Measurements from ENCODE around the gene C1QTNF9B.

Gene C1QTNF9B

DNA sequence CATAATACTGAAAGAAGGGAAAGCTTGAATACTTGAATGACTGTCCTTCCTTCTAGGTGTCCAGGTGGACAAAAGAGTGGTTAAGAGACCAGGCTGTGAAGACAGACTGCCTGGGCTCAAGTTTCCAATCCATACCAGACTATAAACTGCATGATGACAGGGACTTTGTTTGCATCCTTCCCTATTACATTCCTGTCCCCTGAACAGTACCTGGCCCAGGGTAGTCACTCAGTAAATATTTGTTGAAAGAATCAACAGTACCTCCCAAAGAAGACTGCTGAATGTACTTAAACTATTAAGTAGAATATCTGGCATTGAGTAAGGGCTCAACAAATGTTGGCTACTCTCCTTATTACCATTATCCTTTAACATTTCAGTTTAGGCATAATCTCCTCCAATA is 37.8 kb downstream of the C1QTNF9B start:
- no peak for DNase-seq
- Histone ChIP-seq H3K27ac (no peak overlapping the region), H3K36me3 (0 out of 2 replicates have a peak, but pooled peaks cover 2% of the 10 kb centered on the region)

GRCh38 chr13:23858546-23858945 is 38.8 kb downstream of the C1QTNF9B start:
- TF ChIP-seq, protein P1, sequence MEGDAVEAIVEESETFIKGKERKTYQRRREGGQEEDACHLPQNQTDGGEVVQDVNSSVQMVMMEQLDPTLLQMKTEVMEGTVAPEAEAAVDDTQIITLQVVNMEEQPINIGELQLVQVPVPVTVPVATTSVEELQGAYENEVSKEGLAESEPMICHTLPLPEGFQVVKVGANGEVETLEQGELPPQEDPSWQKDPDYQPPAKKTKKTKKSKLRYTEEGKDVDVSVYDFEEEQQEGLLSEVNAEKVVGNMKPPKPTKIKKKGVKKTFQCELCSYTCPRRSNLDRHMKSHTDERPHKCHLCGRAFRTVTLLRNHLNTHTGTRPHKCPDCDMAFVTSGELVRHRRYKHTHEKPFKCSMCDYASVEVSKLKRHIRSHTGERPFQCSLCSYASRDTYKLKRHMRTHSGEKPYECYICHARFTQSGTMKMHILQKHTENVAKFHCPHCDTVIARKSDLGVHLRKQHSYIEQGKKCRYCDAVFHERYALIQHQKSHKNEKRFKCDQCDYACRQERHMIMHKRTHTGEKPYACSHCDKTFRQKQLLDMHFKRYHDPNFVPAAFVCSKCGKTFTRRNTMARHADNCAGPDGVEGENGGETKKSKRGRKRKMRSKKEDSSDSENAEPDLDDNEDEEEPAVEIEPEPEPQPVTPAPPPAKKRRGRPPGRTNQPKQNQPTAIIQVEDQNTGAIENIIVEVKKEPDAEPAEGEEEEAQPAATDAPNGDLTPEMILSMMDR (IDR thresholded peaks at IDR 0.05; ENCODE audit: low read depth, low read length) = no peak
- DNase-seq = no peak
- H3K27ac ChIP-seq = no peak overlapping the region
- H3K9me3 ChIP-seq (ENCODE audit: severe bottlenecking) = no peaks in the 10 kb centered on the region
- 0 out of 2 replicates have a peak, but pooled peaks cover 2% of the 10 kb centered on the region for H3K36me3 ChIP-seq
- no peaks in the 10 kb centered on the region for H3K27me3 ChIP-seq (ENCODE audit: insufficient read depth, low read depth, severe bottlenecking)
- H3K4me3 ChIP-seq (ENCODE audit: low read depth, low read length) = no peak overlapping the region

More for the DNA sequence above, 37.8 kb downstream of the C1QTNF9B start:
- TF ChIP-seq, protein P1 (IDR thresholded peaks at IDR 0.05; ENCODE audit: low read depth, low read length) = no peak
- H3K4me3 ChIP-seq (ENCODE audit: low read depth, low read length) = no peak overlapping the region
- H3K9me3 ChIP-seq (ENCODE audit: severe bottlenecking) = no peaks in the 10 kb centered on the region
- no peaks in the 10 kb centered on the region for H3K27me3 ChIP-seq (ENCODE audit: insufficient read depth, low read depth, severe bottlenecking)

DNA sequence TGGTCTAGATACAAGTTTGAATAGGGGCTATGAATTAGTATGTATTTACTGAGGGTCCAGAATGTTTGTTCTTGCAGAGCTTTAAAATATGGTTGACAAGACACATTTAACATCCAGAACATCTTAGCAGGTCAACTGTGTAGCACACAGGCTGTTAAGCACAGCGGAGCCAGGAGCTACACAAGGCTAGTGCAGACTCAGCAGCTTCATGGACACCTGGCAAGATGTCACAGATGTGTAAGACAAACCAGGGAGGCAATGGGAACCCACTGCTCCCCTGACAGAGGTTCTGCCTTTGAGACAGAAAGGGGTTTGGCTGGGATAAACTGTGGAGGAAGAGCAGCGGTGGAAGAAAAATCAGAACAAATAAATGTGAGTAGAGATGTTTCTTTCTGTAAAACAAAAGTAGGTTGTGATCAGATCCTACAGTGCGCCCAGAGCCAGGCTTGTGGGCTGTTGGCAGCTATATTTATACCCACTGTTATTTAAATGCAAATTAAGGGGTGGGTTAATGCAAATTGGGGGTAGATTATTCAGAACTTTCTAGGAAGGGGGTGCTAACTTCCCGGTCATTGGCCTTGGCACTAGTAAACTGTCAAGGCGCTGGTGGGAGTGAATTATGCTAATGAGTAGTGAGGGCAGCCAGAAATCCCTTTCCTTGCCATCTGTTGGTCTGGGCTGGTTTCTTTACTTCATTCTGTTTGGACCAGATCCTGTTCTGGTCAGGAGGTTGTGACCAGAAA is 41.1 kb downstream of the C1QTNF9B start:
- H3K36me3 ChIP-seq = 0 out of 2 replicates have a peak, but pooled peaks cover 2% of the 10 kb centered on the region
- TF ChIP-seq, protein P1 (IDR thresholded peaks at IDR 0.05; ENCODE audit: low read depth, low read length) = no peak
- DNase-seq = peak; percentile 75
- H3K4me3 ChIP-seq (ENCODE audit: low read depth, low read length) = no peak overlapping the region
- no peaks in the 10 kb centered on the region for H3K27me3 ChIP-seq (ENCODE audit: insufficient read depth, low read depth, severe bottlenecking)
- no peaks in the 10 kb centered on the region for H3K9me3 ChIP-seq (ENCODE audit: severe bottlenecking)
- peak overlapping the region; percentile 51 for H3K27ac ChIP-seq

DNA sequence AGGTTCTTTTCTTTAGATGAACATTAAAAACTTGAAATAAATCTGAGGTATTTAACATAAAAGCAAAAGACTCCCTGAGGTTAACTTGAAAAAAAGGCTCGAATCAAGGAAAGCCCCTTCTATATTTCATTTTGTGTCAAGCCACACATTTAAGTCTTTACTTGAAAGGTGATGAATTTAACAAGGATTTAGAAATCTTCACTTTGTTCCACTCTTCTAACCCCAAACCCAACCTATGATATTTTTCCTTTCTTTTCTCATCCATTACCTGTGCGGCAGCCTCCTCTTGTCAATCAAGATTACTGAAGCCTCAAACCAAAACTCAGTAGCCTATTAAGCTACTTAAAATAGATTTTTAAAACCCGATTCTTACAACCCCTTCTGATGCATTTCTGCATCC is 41.9 kb downstream of the C1QTNF9B start:
- Histone ChIP-seq H3K27ac (no peak overlapping the region; the same call in 1 of the 2 replicates), H3K36me3 (0 out of 2 replicates have a peak, but pooled peaks cover 2% of the 10 kb centered on the region), H3K27me3 (ENCODE audit: insufficient read depth, low read depth, severe bottlenecking) (no peaks in the 10 kb centered on the region), H3K9me3 (ENCODE audit: severe bottlenecking) (no peaks in the 10 kb centered on the region), H3K4me3 (ENCODE audit: low read depth, low read length) (no peak overlapping the region)
- DNase-seq = no peak
- TF ChIP-seq, protein P1 (IDR thresholded peaks at IDR 0.05; ENCODE audit: low read depth, low read length) = no peak

- no peak overlapping the region for H3K27ac ChIP-seq
- no peaks in the 10 kb centered on the region for H3K9me3 ChIP-seq (ENCODE audit: severe bottlenecking)
- 0 out of 2 replicates have a peak, but pooled peaks cover under 1% of the 10 kb centered on the region for H3K36me3 ChIP-seq
- TF ChIP-seq, protein P1 (IDR thresholded peaks at IDR 0.05; ENCODE audit: low read depth, low read length) = no peak
- H3K4me3 ChIP-seq (ENCODE audit: low read depth, low read length) = no peak overlapping the region
- no peaks in the 10 kb centered on the region for H3K27me3 ChIP-seq (ENCODE audit: insufficient read depth, low read depth, severe bottlenecking)
- no peak for DNase-seq
Observed at GRCh38 chr13:23852351-23852750, 45.0 kb downstream of the C1QTNF9B start.

All from WERI-Rb-1 (cell line).